Suprapubic skin (tissue), 3 donors: ENCODE measurements around the gene GASK1A.

Experiments
- EP300 ChIP-seq: sonication (generic); formaldehyde crosslinking; IDR thresholded peaks from one replicate; pipeline ENCODE4 v1.6.1; 2017; ENCODE audit warnings: antibody characterized with exemption
- POLR2A ChIP-seq, 2 donors: fragments of 450-650 bp; IDR thresholded peaks; one replicate each; pipeline ENCODE4 v1.6.1; 2017; ENCODE audit warnings: antibody characterized with exemption in 2 of 2, mild to moderate bottlenecking in 2 of 2, moderate library complexity in 2 of 2
- TF ChIP-seq, protein P1 (sequence below), 2 donors: fragments of 200-600 bp in 1 of 2; fragments of 450-650 bp in 1 of 2; sonication (generic) in 1 of 2; IDR thresholded peaks; one replicate each; pipeline ENCODE4 v1.5.1; 2016 to 2019; ENCODE audit warnings: antibody characterized with exemption in 2 of 2, mild to moderate bottlenecking in 1 of 2, moderate library complexity in 1 of 2

- TF ChIP-seq POLR2A (IDR thresholded peaks at IDR 0.05): no peak
- TF ChIP-seq, protein P1, sequence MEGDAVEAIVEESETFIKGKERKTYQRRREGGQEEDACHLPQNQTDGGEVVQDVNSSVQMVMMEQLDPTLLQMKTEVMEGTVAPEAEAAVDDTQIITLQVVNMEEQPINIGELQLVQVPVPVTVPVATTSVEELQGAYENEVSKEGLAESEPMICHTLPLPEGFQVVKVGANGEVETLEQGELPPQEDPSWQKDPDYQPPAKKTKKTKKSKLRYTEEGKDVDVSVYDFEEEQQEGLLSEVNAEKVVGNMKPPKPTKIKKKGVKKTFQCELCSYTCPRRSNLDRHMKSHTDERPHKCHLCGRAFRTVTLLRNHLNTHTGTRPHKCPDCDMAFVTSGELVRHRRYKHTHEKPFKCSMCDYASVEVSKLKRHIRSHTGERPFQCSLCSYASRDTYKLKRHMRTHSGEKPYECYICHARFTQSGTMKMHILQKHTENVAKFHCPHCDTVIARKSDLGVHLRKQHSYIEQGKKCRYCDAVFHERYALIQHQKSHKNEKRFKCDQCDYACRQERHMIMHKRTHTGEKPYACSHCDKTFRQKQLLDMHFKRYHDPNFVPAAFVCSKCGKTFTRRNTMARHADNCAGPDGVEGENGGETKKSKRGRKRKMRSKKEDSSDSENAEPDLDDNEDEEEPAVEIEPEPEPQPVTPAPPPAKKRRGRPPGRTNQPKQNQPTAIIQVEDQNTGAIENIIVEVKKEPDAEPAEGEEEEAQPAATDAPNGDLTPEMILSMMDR (IDR thresholded peaks at IDR 0.05): no peak
- no peak for TF ChIP-seq EP300
These were observed 42.1 kb downstream of the GASK1A start for GRCh38 chr3:43021186-43021585.
